Measurements from ENCODE around the gene DPH7. TPM values are rescaled to one million over a fixed set of nuclear protein-coding genes. Genes with fewer than 3 reads are reported as not detected.

Gene DPH7
- total RNA-seq, 1 donor: 20.3 TPM

- H2AFZ ChIP-seq (ENCODE audit: low read length): peak overlapping the region; percentile 62
- peak overlapping the region; percentile 31 for H3K27ac ChIP-seq (ENCODE audit: low read depth, low read length)
Observed at GRCh38 chr9:137611623-137612609, 33.2 kb upstream of the DPH7 start.

DNA sequence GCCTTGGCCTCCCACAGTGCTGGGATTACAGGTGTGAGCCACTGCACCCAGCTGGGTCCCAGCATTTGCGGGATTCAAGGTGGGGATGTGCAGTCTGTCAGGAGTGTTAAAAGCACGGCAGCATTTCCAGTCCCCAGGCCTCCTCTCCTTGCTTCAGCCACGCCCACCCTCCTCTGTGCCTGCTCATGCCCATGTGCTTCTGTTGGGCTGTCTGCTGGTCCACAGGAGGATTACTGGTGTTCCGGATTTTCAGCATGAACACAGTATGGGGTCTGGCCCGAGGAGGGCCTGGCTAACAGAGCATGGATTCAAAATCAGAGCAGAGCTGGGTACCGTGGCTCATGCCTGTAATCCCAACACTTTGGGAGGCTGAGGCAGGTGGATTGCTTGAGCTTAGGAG is 32.2 kb upstream of the DPH7 start:
- Histone ChIP-seq H3K27ac (ENCODE audit: low read depth, low read length) (no peak overlapping the region), H2AFZ (ENCODE audit: low read length) (no peak overlapping the region), H3K79me2 (ENCODE audit: insufficient read depth, low read length) (peaks cover 12% of the 10 kb centered on the region), H4K20me1 (ENCODE audit: insufficient read depth, low read length) (peaks cover 12% of the 10 kb centered on the region), H3K9me3 (ENCODE audit: low read depth, low read length) (no peaks in the 10 kb centered on the region), H3K27me3 (ENCODE audit: insufficient read depth, low read length) (no peaks in the 10 kb centered on the region), H3K36me3 (ENCODE audit: insufficient read depth, low read length) (peaks cover 9% of the 10 kb centered on the region), H3K4me1 (ENCODE audit: insufficient read depth, low read length) (peaks cover 17% of the 10 kb centered on the region), H3K4me2 (ENCODE audit: insufficient read depth, low read length) (no peak overlapping the region), H3K4me3 (ENCODE audit: insufficient read depth, low read length) (no peak overlapping the region)
- peak; percentile 53 for DNase-seq (ENCODE audit: insufficient read length, low spot score, missing footprints)
- TF ChIP-seq, protein P1, sequence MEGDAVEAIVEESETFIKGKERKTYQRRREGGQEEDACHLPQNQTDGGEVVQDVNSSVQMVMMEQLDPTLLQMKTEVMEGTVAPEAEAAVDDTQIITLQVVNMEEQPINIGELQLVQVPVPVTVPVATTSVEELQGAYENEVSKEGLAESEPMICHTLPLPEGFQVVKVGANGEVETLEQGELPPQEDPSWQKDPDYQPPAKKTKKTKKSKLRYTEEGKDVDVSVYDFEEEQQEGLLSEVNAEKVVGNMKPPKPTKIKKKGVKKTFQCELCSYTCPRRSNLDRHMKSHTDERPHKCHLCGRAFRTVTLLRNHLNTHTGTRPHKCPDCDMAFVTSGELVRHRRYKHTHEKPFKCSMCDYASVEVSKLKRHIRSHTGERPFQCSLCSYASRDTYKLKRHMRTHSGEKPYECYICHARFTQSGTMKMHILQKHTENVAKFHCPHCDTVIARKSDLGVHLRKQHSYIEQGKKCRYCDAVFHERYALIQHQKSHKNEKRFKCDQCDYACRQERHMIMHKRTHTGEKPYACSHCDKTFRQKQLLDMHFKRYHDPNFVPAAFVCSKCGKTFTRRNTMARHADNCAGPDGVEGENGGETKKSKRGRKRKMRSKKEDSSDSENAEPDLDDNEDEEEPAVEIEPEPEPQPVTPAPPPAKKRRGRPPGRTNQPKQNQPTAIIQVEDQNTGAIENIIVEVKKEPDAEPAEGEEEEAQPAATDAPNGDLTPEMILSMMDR (IDR thresholded peaks at IDR 0.05; ENCODE audit: extremely low read depth, low read depth, low read length): no peak

More at GRCh38 chr9:137611623-137612609, 33.2 kb upstream of the DPH7 start:
- Histone ChIP-seq H3K36me3 (ENCODE audit: insufficient read depth, low read length) (peaks cover 12% of the 10 kb centered on the region), H3K9me3 (ENCODE audit: low read depth, low read length) (no peaks in the 10 kb centered on the region), H3K4me1 (ENCODE audit: insufficient read depth, low read length) (peaks cover 9% of the 10 kb centered on the region), H3K4me3 (ENCODE audit: insufficient read depth, low read length) (peak overlapping the region; percentile 28), H4K20me1 (ENCODE audit: insufficient read depth, low read length) (peaks cover 12% of the 10 kb centered on the region), H3K79me2 (ENCODE audit: insufficient read depth, low read length) (peaks cover 13% of the 10 kb centered on the region), H3K27me3 (ENCODE audit: insufficient read depth, low read length) (no peaks in the 10 kb centered on the region), H3K4me2 (ENCODE audit: insufficient read depth, low read length) (peak overlapping the region; percentile 66)
- DNase-seq (ENCODE audit: insufficient read length, low spot score, missing footprints): peak; percentile 98
- TF ChIP-seq, protein P1 (IDR thresholded peaks at IDR 0.05; ENCODE audit: extremely low read depth, low read depth, low read length): no peak

GRCh38 chr9:137607141-137607857 is 28.6 kb upstream of the DPH7 start:
- H3K9me3 ChIP-seq (ENCODE audit: low read depth, low read length): no peaks in the 10 kb centered on the region
- no peak overlapping the region for H3K27ac ChIP-seq (ENCODE audit: low read depth, low read length)
- H3K4me1 ChIP-seq (ENCODE audit: insufficient read depth, low read length): peaks cover 13% of the 10 kb centered on the region
- peaks cover 10% of the 10 kb centered on the region for H3K27me3 ChIP-seq (ENCODE audit: insufficient read depth, low read length)
- peak overlapping the region; percentile 83 for H3K4me2 ChIP-seq (ENCODE audit: insufficient read depth, low read length)
- H4K20me1 ChIP-seq (ENCODE audit: insufficient read depth, low read length): peaks cover 9% of the 10 kb centered on the region
- H3K36me3 ChIP-seq (ENCODE audit: insufficient read depth, low read length): no peaks in the 10 kb centered on the region
- peaks cover 9% of the 10 kb centered on the region for H3K79me2 ChIP-seq (ENCODE audit: insufficient read depth, low read length)
- no peak overlapping the region for H2AFZ ChIP-seq (ENCODE audit: low read length)
- peak overlapping the region; percentile 77 for H3K4me3 ChIP-seq (ENCODE audit: insufficient read depth, low read length)
- DNase-seq (ENCODE audit: insufficient read length, low spot score, missing footprints): peak; percentile 71
- TF ChIP-seq, protein P1 (IDR thresholded peaks at IDR 0.05; ENCODE audit: extremely low read depth, low read depth, low read length): no peak
